ENCODE measurements around the gene SLC6A15.

DNA sequence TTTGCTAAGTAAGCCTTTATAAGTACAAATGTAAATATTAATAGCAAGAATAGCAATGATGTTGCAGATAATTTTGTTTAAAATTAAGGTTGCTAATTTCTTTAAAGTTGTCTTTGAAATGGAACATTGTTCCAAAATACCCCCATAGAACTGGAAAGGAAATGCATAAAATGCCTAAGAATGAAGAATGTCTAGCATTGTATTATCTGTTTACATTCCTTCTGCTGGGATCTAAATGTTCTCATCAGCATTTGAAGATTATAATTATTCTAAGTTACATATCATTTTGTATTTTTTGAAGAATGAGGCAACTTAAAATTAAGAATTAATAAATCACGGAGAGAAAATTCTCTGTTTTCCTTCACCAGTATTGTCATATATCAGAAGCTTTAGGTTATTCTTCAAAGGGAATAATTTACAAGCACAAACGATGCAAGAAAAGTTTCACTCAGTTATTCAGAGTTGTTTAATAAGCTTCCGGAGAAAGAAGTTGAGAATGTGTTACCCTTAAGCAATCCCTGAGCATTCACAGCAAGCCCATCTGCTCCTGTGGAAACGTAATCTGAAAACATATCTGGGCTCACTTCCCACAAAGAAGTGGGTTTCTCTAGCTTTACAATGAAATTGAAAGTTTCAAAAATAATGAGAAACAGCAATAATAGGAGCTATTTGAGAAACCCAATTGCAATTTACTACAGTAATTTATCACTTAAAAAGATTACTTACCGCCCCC lies 21.3 kb downstream of the SLC6A15 start:
- TF ChIP-seq CTCF (IDR thresholded peaks at IDR 0.05) (no peak), POLR2A (IDR thresholded peaks at IDR 0.05) (no peak)

Data from heart left ventricle (tissue), 13 donors.